ENCODE data around the gene CYP3A4.

- no peak for TF ChIP-seq POLR2AphosphoS5 (IDR thresholded peaks at IDR 0.05)
- TF ChIP-seq, protein P1, sequence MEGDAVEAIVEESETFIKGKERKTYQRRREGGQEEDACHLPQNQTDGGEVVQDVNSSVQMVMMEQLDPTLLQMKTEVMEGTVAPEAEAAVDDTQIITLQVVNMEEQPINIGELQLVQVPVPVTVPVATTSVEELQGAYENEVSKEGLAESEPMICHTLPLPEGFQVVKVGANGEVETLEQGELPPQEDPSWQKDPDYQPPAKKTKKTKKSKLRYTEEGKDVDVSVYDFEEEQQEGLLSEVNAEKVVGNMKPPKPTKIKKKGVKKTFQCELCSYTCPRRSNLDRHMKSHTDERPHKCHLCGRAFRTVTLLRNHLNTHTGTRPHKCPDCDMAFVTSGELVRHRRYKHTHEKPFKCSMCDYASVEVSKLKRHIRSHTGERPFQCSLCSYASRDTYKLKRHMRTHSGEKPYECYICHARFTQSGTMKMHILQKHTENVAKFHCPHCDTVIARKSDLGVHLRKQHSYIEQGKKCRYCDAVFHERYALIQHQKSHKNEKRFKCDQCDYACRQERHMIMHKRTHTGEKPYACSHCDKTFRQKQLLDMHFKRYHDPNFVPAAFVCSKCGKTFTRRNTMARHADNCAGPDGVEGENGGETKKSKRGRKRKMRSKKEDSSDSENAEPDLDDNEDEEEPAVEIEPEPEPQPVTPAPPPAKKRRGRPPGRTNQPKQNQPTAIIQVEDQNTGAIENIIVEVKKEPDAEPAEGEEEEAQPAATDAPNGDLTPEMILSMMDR (IDR thresholded peaks at IDR 0.05) = no peak
These were observed 21.2 kb downstream of the CYP3A4 start for GRCh38 chr7:99762680-99763327.
